Fibroblast of villous mesenchyme (primary cell): ENCODE results near the gene CLDND2. TPM values are rescaled to one million over a fixed set of nuclear protein-coding genes. Genes with fewer than 3 reads are reported as not detected.

Source experiments
- DNase-seq: peaks from one replicate; pipeline ENCODE4 v3.0.0-alpha.2; 2010; ENCODE audit warnings: low read depth
- H3K4me3 ChIP-seq: 2 replicates; pipeline ENCODE4 v1.5.1; 2011; ENCODE audit warnings: low read depth, mild to moderate bottlenecking, low read length
- total RNA-seq: library from RNA; depleted of rRNA; stranded (reverse); fragments of >200 nt; gene quantifications from 2 replicates; pipeline ENCODE4 v1.2.3, GENCODE V29; 2012
- TF ChIP-seq, protein P1 (sequence below): IDR thresholded peaks from 2 replicates; pipeline ENCODE4 v1.5.1; 2012; ENCODE audit warnings: low read depth, mild to moderate bottlenecking, low read length; ENCODE audit not compliant: insufficient read depth

The CLDND2 gene
- total RNA-seq, 1 donor, result not detected

DNA sequence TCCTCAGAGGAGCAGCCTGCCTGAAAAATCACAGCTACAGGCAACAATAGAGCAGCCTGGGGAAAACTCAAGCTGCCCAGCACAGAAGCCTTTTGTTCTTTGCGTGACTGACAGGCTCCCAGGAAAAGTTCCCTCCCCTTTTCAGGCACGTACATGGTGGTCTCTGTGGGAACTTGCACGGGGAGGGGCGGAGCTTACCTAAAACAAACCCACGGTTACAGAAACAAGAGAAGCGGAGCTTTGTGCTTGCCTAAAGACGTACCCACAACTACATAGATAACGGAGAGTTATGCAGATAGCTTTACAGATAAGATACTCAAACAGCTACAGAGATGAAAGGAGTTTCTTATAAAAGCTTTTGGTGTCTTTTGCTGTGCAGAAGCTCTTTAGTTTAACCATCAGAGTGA lies 14.1 kb downstream of the CLDND2 start:
- peak; percentile 37 for DNase-seq
- TF ChIP-seq, protein P1, sequence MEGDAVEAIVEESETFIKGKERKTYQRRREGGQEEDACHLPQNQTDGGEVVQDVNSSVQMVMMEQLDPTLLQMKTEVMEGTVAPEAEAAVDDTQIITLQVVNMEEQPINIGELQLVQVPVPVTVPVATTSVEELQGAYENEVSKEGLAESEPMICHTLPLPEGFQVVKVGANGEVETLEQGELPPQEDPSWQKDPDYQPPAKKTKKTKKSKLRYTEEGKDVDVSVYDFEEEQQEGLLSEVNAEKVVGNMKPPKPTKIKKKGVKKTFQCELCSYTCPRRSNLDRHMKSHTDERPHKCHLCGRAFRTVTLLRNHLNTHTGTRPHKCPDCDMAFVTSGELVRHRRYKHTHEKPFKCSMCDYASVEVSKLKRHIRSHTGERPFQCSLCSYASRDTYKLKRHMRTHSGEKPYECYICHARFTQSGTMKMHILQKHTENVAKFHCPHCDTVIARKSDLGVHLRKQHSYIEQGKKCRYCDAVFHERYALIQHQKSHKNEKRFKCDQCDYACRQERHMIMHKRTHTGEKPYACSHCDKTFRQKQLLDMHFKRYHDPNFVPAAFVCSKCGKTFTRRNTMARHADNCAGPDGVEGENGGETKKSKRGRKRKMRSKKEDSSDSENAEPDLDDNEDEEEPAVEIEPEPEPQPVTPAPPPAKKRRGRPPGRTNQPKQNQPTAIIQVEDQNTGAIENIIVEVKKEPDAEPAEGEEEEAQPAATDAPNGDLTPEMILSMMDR, result no peak
- no peak overlapping the region for H3K4me3 ChIP-seq

DNA sequence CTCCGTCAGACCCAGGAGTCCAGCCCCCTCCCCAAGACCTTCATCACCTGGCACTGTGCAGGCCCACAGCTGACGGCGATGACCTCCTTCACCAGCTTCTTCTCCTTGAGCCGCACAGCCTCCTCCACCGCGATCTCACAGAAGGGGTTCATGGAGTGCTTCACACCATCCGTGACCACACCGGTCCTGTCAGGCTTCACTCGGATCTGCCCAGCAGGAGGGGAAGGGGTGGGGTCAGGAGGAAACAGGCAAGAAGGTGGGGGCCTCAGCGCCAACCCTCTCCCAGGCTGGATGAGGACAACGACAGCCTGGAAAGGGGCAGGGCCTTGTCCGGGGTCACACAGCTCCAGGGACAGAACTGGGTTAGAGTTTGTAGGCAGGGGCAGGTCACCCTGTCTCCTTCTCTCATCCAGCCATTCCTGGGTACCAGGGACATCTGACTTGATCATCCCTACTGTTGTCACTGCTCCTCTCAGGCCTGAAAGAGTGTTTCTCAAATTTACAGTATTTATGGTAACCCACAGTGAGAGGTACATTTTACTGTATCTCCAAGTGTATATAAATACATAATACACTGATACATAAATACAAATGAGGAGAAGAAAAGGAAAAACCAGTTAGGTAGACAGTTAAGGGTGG lies 14.6 kb downstream of the CLDND2 start:
- H3K4me3 ChIP-seq, result no peak overlapping the region
- DNase-seq, result no peak
- TF ChIP-seq, protein P1, result no peak

DNA sequence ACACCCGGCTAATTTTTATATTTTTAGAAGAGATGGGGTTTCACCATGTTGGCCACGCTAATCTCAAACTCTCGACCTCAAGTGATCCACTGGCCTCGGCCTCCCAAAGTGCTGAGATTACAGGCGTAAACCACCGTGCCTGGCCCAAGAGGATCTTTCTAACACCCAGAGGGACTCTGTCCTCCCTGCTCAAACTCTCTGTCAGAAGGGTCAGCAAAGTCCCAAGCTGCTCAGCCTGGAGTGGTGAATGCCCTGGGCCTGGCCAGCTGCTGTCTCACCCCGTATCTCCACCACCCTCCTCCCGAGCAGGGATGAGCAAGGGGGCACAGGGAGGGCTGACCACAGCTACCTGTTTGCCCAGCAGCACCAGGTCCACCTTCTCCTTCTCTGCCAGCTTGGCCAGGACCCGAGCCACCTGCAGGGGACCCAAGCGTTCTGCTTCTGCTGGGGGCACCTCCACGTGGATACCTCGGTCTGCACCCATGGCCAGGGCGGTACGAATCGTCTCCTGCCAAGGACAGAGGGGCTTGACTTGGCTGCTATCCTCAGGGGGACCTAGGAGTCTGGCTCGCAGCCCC lies 15.9 kb downstream of the CLDND2 start:
- no peak for DNase-seq
- TF ChIP-seq, protein P1, result no peak
- no peak overlapping the region for H3K4me3 ChIP-seq

DNA sequence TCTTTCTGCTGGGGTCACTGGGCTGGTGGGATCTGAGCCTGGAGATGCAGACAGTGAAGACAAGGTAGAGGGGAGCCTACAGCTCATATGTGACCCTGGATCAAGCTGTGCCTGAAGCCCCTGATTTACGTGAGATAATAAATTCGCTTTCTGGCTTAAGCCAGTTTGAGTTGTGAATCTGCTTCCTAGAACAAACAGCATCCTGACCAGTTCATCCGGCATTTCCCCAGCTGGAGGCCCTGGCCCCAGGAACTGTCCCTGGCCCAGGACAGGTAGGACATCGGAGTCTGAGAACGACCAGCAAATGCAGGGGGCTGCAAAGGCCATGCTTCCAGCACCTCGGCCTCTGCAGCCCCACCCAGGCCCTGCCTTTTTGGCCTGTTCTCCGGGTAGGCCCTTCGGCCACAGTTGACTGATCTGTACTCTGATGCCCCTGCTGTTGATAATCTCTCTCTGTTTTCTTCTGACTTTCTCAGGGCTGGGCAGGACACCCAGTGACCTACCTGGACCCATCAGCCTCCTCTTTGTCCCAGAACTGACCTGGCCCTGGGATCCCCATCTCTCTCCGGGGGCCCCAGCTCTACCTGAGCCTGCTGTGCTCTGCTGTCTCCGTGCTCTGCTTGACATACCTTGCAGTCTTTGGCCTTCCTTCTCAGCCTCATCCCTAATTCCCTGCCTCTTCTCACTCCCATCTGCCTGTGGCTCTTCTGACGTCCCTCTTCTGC lies 17.4 kb downstream of the CLDND2 start:
- H3K4me3 ChIP-seq, result no peak overlapping the region
- TF ChIP-seq, protein P1, result no peak
- DNase-seq, result no peak

DNA sequence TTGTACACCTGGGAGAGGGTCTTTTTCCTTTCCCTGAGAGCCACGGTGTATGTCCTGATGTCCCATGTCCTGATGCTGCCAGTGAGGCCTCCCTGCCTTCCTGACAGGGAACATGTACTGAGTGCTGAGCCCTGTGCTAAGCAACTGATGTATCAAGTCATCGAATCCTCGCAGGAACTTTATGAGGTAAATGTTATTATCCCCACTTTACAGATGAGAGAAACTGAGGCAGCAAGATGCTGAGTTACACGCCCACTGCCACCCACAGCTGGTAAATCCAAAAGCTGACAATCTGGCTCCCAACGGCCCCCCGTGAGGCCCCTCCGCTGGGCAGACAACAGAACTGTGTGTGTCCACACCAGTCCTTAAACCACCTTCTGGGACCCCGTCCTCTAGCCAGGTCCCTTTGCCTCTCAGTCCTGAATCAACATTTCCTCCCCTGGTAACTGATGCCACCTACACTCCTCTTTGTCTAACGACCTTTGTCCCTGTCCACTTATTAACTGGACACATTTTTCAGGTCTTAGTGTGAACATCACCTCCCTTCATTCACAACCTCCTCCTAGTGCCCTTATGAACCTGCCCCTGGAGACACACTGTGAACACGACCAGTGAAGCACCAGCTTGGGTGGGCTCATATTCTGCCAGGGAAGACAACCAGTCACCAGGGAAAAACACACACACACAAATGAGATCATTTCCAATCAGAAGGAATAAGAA lies 21.4 kb downstream of the CLDND2 start:
- no peak for DNase-seq
- TF ChIP-seq, protein P1, result no peak
- no peak overlapping the region for H3K4me3 ChIP-seq

DNA sequence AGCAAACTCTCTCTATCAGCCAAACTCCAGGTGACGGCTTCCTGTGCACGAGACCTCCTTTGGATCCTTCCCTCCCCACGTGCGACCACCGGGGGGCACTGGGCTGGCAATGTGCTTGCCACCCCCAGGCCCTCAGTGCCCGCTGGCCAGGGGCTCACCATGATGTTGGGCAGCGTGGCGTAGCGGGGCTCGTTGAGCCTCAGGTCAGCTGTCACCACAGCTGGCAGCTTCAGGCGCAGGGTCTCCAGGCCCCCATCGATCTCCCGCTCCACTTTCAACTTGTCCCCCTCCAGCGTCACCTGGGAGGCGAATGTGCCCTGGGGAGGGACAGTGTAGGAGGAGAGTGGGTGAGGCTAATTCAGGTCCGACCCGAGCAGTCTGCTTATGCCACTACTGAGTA lies 22.1 kb downstream of the CLDND2 start:
- no peak overlapping the region for H3K4me3 ChIP-seq
- no peak for DNase-seq
- TF ChIP-seq, protein P1, result no peak
